H4 (cell line): ENCODE data around the gene NAALADL1. TPM values are rescaled to one million over a fixed set of nuclear protein-coding genes. Genes with fewer than 3 reads are reported as not detected.
"Not testable (repeated sequence)": the region's sequence is repeated elsewhere in the genome, so short reads cannot be mapped to it uniquely, and the experiment has no call there.

Experiments
- DNase-seq: peaks from one replicate; pipeline ENCODE4 v3.0.0-alpha.2; 2015; ENCODE audit warnings: low spot score
- total RNA-seq: library from RNA; depleted of rRNA; stranded (reverse); fragments of >200 nt; shearing (Covaris generic); gene quantifications from 2 replicates; pipeline ENCODE4 v1.2.3, GENCODE V29; 2014

NAALADL1 gene
- total RNA-seq, 1 experiment from 2014 or later, result not detected

DNA sequence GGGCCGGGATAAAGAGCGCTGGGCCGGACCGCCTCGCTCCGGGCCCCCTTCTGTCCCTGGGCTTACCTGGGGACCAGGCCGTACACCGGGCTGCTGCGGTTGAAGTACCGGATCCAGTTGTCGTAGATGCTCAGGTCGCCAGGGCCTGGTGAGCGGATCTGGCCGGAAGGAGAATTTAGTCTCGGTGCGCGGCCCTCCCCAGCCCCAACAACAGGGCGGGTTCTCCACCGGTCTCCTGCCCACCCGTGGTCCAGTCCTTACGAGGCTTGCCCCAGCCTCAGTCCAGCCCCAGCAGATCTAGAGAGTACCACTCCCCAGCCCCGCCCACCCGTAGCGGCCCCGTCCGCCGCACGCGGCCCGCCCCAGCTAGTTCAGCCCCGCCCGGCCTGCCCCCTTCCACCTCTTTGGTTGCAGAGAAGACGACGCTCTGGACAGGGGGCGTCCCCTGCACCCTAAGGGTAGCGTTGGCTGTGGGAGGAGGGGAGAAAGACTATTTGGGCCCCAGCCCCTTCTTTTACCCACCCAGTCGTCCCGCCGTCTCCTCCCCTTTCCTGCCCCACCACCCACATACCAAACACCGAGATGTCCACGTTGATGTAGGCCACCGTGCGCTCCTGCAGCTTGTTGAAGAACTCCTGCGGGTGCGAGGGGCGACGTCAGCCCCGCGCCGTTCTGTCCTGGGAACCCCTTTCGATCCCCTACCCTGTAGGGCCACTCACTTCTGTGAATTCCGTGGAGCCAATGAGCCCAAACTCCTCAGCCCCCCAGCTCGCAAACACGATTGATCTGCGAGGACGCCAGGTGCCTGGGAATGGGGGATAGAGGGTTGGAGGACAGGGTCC is 10.6 kb downstream of the NAALADL1 start:
- DNase-seq, result no peak

DNA sequence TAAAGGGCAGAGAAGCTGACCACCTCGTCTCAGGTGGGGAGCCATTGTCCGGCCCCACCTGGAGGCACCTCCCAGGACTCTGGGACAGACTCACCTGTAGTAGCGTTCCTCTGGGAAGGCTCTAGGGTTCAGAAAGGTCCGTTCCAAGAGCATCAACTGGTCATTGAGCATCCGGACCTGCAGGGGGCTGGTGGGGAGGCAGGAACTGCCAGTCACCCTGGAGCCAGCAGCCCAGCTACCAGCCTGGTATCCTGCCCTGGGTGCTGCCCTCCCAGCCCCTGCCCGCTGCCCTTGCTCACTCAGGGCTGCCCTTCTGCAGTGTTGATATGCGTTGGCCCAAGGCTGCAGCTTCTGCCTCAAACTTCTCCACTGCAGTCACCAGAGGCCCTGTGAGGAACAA is 12.6 kb downstream of the NAALADL1 start:
- no peak for DNase-seq

DNA sequence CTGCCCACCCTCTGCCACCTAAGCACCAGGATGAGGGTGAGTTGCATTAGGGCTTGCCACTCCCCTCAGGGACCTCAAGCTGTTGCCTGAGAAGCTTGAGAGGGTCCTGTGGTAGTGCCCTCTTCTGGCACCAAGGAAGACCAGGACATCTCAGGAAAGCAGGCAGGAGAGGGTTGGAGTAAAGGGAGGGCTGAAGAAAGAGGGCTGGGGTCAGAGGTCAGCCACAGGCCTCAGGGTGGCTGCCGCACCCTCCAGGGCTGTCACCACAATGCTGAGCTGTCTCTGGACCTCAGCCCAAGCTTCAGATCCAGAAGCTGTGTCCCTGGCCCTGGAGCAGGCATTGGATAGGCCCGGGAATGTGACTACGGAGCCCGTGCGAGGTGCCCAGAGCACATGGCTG is 13.3 kb downstream of the NAALADL1 start:
- DNase-seq, result no peak

DNA sequence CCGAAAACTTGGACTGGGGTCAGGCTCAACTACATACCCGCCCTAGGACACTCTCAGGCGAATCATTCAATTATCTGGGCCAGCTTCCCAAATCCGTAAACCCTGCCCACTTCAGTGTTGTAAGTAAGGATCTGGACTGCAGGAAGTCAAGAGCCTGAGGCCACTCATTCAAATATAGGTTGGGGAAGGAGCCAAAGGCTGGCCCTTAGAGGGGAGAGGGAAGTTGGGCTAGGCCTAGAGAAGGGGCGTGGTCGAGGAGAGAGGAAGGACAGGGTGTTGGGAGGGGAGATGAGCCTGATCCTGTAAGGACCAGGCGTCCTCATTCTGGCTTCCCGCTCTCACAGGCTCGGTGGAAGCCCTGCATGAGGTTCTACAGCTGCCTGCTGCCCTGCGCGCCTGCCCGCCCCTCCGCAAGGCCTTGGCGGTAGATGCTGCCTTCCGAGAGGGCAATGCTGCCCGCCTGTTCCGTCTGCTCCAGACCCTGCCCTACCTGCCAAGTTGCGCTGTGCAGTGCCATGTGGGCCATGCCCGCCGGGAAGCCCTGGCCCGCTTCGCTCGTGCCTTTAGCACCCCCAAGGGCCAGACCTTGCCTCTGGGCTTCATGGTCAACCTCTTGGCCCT is 14.4 kb downstream of the NAALADL1 start:
- DNase-seq, result no peak

DNA sequence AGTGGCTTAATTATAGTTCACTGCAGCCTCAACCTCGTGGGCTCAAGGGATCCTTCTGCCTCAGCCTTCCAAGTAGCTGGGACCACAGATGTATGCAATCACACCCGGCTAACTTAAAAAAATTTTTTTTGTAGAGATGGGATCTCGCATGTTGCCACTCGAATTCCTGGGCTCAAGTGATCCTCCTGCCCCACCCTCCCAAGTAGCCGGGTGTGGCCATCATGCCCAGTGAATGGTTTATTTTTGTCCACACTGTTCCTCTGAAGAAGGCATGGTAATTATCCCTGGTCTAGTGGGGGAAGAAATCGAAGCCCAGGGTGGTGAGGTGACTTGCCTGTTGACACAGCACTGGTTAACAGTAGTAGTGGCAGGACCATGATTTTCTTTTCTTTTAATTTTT is 15.5 kb downstream of the NAALADL1 start:
- no peak for DNase-seq

DNA sequence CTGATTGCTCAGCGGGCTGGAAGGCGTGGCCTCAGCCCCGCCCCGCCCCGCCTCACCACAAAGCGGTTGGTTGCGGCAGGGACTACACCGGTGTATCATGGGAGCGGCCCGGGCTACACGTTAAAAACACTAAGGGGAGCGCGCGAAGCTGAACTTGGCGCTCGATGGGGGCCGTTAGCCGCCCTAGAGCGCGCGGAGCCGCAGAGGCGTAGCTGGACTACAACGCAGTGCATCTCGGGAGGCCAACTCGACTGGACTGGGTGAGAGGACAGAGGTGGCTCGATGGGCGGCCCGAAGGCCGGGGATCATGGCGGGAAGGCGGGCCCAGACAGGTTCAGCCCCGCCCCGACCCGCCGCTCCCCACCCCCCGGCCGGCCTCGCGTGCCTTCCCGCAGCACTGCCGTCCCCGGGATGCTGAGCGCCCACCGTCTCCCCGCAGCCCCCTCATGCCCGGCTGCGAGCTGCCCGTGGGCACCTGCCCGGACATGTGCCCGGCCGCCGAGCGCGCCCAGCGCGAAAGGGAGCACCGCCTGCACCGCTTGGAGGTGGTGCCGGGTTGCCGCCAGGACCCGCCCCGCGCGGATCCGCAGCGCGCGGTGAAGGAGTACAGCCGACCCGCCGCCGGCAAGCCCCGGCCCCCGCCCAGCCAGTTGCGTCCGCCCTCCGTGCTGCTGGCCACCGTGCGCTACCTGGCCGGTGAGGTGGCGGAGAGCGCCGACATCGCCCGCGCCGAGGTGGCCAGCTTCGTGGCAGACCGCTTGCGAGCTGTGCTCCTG is 17.3 kb downstream of the NAALADL1 start, which contains the start of gene SAC3D1:
Gene SAC3D1 (plus strand): TSS at position 364 of the 776 bp plus-strand sequence. CDS start 83 bp downstream, at position 447.
- peak; percentile 96 for DNase-seq

DNA sequence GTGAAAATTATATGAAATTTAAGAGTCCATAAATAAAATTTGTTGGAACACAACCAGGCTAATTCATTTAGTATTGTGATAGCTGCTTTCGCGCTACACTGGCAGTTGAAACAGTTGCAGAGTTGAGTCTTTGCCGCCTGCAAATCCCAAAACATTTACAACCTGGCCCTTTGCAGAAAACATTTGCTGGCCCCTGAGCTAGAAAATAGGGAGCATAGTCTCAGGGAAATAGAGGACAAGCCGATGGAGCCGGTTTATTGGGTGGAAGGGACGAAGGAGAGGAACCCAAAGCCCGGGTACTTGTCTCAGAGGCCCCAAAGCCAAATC is 17.9 kb downstream of the NAALADL1 start:
- no peak for DNase-seq

DNA sequence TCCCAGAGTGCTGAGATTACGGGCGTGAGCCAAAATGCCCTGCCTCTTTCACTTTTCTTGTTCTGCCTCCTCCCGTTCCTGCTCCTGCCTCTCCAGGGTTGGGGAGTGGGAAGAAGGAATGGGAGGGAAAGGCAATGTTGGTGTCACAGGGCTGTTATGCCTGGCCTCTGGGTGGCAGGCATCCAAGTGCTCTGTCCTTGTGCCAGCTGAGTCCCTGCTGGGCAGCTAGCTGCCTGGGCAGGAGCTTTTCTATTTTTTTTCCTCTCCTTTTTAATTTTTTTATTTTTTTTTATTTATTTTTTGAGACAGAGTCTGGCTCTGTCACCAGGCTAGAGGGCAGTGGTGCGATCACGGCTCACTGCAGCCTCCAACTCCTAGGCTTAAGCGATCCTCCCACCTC is 21.4 kb downstream of the NAALADL1 start:
- DNase-seq, result no peak

DNA sequence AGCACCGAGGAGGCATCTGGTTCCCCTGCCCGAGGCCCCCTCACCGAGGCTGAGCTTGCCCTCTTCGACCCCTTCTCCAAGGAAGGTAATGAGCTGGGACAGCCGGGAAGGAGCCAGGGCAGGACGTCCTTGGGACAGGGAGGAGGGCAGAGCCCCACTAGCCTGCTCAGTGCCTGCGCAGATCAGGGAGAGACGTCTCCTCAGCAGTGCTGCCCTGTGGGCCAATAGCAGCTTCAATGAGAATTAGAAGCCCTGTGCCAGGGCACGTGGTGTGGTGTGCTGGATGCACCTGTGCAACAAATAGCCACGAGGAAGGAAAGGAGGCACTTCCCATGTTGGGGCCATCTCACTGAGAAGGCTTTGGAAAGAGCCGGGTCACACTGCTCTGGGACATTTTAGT is 22.8 kb downstream of the NAALADL1 start:
- no peak for DNase-seq

DNA sequence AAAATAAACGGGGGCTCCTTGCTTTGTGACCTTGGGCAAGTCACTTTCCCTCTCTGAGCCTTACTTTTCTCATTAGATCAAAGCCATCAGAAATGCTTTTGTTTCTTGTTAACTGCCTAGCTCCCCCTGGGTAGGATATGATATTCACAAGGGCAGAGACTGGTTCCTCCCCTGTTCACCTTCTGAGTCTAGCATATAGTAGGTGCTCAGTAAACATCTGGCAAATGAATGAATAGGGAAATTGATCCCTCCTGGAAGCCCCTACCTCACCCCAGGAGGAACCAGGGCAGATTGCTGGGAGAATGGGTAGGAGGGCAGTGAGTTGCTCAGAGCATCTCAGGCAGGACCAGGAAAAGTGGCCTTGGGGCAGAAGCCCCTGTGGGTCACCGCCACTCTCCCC is 23.9 kb downstream of the NAALADL1 start:
- DNase-seq, result no peak

DNA sequence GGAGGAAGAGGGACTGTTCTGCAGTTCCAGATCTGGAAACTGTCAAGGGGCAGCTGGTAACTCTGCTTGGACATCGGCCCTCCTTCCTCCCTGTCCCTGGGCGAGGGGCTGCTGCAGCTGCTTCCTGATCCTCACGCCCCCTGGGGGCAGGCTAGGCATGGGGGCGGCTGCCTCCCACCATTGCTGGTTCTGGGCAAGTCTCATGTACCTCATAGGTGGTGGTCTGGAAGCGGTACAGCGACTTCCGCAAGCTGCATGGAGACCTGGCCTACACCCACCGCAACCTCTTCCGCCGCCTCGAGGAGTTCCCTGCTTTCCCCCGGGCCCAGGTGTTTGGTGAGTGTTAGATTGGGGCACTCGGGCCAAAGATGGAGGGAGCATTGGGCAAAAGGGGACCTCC is 26.1 kb downstream of the NAALADL1 start:
- no peak for DNase-seq

DNA sequence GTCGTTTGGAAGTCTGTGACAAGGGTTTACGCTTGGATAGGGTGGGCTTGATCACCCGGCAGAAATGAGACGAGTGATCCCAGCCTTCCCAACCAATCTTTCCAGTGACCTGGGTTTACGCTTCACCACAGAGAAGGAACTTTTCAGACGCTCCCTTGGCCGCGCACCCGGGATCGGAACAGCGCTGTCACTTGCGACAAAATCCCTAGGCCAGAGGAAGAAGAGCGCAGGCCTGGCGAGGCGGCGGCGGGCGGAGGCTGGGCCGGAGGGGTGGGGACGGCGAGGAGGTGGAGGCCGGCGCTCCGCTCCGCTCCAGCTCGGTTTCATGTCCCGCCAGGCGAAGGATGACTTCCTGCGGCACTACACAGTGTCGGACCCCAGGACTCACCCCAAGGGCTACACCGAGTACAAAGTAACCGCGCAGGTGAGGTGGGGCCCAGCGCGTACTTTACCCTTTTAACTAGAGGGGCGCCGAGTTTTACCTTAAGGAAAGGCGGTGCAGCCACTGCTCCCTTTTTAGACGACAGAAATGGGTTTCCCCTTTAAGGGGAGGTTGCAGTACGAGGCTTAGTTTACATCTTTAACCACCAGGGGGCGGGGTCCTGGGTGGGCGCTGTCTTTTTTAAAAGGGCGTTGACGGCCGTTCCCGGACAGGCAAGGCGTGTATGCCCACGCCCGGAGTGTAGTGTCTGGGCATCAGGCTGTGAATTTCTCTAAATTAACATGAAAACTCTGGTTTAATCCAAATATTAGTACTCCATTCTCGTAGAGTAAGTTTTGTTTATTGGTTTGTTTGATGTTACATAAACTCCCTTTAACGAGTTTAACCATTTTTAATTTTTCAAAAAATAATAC is 30.9 kb downstream of the NAALADL1 start, which contains the start of gene SNX15:
Gene SNX15 (plus strand): TSS at position 227 of the 855 bp plus-strand sequence. CDS start 99 bp downstream, at position 326.
- peak; percentile 92 for DNase-seq

DNA sequence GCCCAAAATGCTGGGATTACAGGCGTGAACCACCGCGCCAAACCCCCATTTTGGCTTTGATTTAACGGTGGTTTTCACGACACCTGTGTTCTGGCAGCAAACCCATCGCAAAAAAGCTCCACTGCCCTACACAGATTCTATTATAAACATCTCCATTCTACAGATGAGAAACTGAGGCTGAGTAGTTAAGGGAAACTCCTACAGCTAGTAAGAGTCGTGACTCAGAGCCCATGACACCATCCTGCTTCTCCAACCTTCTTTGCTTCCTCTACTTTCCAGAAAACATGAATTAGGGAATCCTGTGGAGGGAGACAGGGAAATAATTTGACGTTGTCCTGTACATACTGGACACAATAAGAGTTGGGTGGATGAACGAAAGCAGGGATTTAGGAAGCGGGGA is 31.5 kb downstream of the NAALADL1 start:
- DNase-seq, result no peak

DNA sequence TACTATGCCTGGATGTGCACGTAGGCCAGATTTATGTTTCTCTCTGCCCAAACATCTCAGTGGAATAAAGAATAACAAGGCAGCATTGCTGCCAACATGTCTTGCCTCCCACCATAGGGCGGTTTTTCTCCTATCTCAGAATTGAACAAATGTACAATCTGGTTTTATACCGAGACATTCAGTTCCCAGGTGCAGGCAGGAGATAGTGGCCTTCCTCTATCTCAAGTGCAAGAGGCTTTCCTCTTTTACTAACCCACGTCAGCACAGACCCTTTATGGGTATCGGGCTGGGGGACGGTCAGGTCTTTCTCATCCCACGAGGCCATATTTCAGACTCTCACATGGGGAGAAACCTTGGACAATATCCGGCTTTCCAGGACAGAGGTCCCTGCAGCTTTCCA is 34.9 kb downstream of the NAALADL1 start:
- not testable (repeated sequence) for DNase-seq

DNA sequence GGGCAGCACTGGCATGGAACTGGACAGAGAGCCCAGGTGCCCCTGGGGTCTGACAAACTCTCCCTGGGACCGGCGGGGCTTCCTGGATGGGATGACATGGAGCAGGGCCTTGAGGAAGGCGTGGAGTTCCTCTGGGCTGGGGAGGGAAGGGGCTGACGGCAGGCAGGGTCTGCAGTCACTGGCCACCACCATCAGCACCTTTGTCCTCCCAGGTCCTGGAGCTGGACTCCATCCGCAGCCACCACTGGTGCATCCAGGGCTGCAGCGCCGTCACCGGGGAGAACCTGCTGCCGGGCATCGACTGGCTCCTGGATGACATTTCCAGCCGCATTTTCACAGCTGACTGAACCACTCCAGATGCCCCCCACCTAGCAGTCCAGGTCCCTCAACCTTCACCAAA is 36.8 kb downstream of the NAALADL1 start:
- no peak for DNase-seq

DNA sequence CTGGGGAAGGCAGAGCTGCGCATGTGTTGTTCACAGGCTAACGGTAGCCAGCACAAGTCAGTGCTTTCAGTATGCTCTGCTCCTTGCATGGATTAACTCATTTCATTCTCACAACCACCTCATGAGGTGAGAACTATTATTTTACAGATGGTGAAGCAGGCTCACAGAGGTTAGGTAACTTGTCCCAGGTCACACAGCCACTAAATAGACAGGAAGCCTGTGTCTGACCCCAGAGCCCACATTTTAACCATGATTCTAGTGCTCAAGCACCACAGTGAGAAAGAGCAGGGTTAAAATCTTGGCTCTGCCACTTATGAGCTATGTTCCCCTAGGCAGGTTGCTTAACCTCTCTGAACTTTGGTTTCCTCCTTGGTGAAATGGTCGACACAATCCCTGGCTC is 37.4 kb downstream of the NAALADL1 start:
- no peak for DNase-seq

DNA sequence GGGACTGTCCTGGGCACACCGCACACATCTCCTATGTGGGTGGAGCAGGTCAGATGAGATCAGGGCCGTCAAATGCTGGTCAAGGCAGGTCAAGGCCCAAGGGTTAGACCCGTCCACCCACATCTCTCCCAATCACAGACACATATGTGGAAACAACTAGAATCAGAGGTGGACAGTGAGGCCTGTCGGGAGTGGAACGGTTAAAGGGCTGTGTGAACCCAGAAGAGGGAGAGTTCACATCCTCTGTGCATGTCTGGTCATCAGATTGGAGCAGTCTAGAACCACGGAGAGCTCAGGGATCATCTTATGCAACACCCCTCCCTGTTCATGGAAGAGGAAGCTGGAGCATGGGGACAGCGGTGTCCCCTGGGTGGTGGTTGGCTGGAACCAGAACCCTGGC is 38.5 kb downstream of the NAALADL1 start:
- no peak for DNase-seq

DNA sequence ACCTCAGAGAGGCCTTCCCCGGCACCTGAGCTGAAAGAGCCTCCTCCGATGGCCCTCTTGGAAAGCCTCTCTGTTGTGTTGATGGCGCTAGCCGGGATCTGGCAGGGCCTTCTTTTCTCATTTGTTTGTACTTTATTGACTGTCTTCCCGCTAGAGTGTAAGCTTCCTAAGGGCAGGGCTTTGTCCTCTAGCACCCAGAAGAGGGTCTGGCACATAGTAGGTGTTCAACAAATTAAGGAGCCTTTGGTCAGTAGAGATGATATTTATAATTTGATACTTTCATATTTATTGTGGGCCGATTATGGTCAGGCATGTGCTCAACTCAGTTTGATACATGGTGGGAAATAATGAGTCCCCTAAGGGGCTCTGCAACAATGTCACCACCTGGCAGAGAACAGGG is 40.4 kb downstream of the NAALADL1 start:
- no peak for DNase-seq

DNA sequence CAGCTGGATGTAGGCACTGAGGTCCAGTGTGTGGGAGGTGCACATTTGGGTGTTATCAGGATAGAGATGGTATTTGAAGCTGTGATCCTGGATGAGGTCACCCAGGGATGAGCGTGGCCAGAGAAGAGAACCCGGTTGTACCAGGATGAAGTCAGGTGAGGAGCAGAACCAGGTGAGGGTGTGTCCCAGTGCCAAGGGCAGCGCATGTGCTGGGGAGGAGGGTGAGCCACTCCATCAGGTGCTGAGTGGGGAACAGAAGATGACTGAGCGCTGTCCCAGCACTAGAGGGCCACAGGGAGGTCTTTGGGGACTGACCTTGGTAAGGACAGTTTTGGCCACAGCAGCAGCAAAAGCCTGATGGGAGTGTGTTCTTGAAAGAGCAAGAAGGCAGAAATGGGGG is 41.6 kb downstream of the NAALADL1 start:
- no peak for DNase-seq

DNA sequence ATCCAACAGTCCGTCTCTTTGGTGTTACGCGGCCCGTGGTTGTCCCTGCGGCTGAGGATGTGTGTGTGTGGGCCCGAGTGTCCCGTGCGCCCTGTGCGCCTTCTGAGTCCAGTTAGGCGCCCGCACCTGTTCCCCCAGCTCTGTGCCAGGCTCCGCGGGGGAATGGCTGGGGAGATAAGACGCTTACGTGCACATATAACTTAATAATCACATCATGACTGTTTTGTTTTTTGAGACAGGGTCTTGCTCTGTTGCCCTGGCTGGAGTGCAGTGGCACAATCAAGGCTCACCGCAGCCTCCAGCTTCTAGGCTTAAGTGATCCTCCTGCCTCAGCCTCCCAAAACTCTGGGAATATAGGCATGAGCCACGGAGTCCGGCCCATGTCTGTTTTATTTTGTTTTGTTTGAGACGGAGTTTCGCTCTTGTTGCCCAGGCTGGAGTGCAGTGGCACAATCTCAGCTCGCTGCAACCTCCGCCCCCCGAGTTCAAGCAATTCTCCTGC is 43.6 kb downstream of the NAALADL1 start:
- DNase-seq, result no peak
